ENCODE data around the gene MEGF11.

Gene MEGF11

GRCh38 chr15:65990298-65990981, 263.1 kb downstream of the MEGF11 start:
- no peak overlapping the region for H3K4me3 ChIP-seq (ENCODE audit: low read length)
- no peaks in the 10 kb centered on the region for H3K79me2 ChIP-seq (ENCODE audit: low read length)
- H3K4me2 ChIP-seq (ENCODE audit: low read length), result no peak overlapping the region
- no peaks in the 10 kb centered on the region for H3K9me3 ChIP-seq (ENCODE audit: insufficient read depth, low read length)
- H4K20me1 ChIP-seq (ENCODE audit: insufficient read depth, low read length), result no peaks in the 10 kb centered on the region
- no peak overlapping the region for H3K27ac ChIP-seq (ENCODE audit: low read length)
- no peaks in the 10 kb centered on the region for H3K4me1 ChIP-seq (ENCODE audit: low read length)
- H2AFZ ChIP-seq (ENCODE audit: low read depth, low read length), result no peak overlapping the region
- peaks cover 65% of the 10 kb centered on the region for H3K27me3 ChIP-seq (ENCODE audit: low read depth, low read length)
- TF ChIP-seq, protein P1, sequence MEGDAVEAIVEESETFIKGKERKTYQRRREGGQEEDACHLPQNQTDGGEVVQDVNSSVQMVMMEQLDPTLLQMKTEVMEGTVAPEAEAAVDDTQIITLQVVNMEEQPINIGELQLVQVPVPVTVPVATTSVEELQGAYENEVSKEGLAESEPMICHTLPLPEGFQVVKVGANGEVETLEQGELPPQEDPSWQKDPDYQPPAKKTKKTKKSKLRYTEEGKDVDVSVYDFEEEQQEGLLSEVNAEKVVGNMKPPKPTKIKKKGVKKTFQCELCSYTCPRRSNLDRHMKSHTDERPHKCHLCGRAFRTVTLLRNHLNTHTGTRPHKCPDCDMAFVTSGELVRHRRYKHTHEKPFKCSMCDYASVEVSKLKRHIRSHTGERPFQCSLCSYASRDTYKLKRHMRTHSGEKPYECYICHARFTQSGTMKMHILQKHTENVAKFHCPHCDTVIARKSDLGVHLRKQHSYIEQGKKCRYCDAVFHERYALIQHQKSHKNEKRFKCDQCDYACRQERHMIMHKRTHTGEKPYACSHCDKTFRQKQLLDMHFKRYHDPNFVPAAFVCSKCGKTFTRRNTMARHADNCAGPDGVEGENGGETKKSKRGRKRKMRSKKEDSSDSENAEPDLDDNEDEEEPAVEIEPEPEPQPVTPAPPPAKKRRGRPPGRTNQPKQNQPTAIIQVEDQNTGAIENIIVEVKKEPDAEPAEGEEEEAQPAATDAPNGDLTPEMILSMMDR (IDR thresholded peaks at IDR 0.05; ENCODE audit: low read depth, low read length), result no peak
- no peaks in the 10 kb centered on the region for H3K36me3 ChIP-seq (replicated peaks; ENCODE audit: low read depth, low read length)
- H3K9ac ChIP-seq (ENCODE audit: low read length), result no peak overlapping the region

DNA sequence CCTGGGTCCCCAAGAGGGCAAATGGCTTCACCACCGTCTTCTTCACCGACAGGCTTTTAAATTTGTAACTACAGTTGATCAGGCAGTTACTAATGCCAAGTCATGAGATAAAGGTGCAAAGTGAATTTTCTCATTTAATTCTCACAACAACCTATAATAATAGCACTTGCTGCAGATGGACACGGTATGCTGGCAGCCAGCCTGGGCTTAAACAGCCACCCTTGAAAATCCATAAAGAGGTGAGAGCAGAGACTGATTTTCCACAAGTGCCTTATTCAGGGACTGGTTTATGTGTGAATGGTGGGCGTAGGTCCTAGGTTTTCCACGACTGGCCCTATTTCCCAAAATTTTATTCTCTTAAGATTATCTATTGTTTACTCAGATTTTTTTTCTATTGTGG, 266.4 kb downstream of the MEGF11 start:
- Histone ChIP-seq H3K27ac (ENCODE audit: low read length) (no peak overlapping the region), H3K9ac (ENCODE audit: low read length) (no peak overlapping the region), H3K27me3 (ENCODE audit: low read depth, low read length) (peaks cover 72% of the 10 kb centered on the region), H3K4me2 (ENCODE audit: low read length) (no peak overlapping the region), H3K4me3 (ENCODE audit: low read length) (no peak overlapping the region), H3K4me1 (ENCODE audit: low read length) (0 out of 2 replicates have a peak, but pooled peaks cover 4% of the 10 kb centered on the region), H4K20me1 (ENCODE audit: insufficient read depth, low read length) (no peaks in the 10 kb centered on the region), H3K36me3 (replicated peaks; ENCODE audit: low read depth, low read length) (no peaks in the 10 kb centered on the region), H3K79me2 (ENCODE audit: low read length) (no peaks in the 10 kb centered on the region), H2AFZ (ENCODE audit: low read depth, low read length) (no peak overlapping the region), H3K9me3 (ENCODE audit: insufficient read depth, low read length) (no peaks in the 10 kb centered on the region)
- TF ChIP-seq, protein P1 (IDR thresholded peaks at IDR 0.05; ENCODE audit: low read depth, low read length), result no peak
- TF ChIP-seq EZH2phosphoT487 (IDR thresholded peaks at IDR 0.05; ENCODE audit: low read depth), result no peak

GRCh38 chr15:65986416-65986815, 267.1 kb downstream of the MEGF11 start:
- no peaks in the 10 kb centered on the region for H3K79me2 ChIP-seq (ENCODE audit: low read length)
- no peaks in the 10 kb centered on the region for H4K20me1 ChIP-seq (ENCODE audit: insufficient read depth, low read length)
- TF ChIP-seq, protein P1 (IDR thresholded peaks at IDR 0.05; ENCODE audit: low read depth, low read length), result no peak
- no peak overlapping the region for H3K27ac ChIP-seq (ENCODE audit: low read length)
- H3K4me1 ChIP-seq (ENCODE audit: low read length), result peaks cover 8% of the 10 kb centered on the region
- no peak overlapping the region for H3K4me2 ChIP-seq (ENCODE audit: low read length)
- peaks cover 70% of the 10 kb centered on the region for H3K27me3 ChIP-seq (ENCODE audit: low read depth, low read length)
- no peak overlapping the region for H3K9ac ChIP-seq (ENCODE audit: low read length)
- H3K36me3 ChIP-seq (replicated peaks; ENCODE audit: low read depth, low read length), result no peaks in the 10 kb centered on the region
- H2AFZ ChIP-seq (ENCODE audit: low read depth, low read length), result no peak overlapping the region
- H3K4me3 ChIP-seq (ENCODE audit: low read length), result no peak overlapping the region
- H3K9me3 ChIP-seq (ENCODE audit: insufficient read depth, low read length), result no peaks in the 10 kb centered on the region

GRCh38 chr15:65985387-65985786, 268.2 kb downstream of the MEGF11 start:
- H3K79me2 ChIP-seq (ENCODE audit: low read length), result no peaks in the 10 kb centered on the region
- no peak overlapping the region; the same call in 1 of the 2 replicates for H3K4me2 ChIP-seq (ENCODE audit: low read length)
- no peak overlapping the region for H3K27ac ChIP-seq (ENCODE audit: low read length)
- TF ChIP-seq, protein P1 (IDR thresholded peaks at IDR 0.05; ENCODE audit: low read depth, low read length), result no peak
- TF ChIP-seq EZH2phosphoT487 (IDR thresholded peaks at IDR 0.05; ENCODE audit: low read depth), result no peak
- peaks cover 68% of the 10 kb centered on the region for H3K27me3 ChIP-seq (ENCODE audit: low read depth, low read length)
- no peak overlapping the region for H3K9ac ChIP-seq (ENCODE audit: low read length)
- H3K4me1 ChIP-seq (ENCODE audit: low read length), result peaks cover 8% of the 10 kb centered on the region
- no peaks in the 10 kb centered on the region for H4K20me1 ChIP-seq (ENCODE audit: insufficient read depth, low read length)
- no peaks in the 10 kb centered on the region for H3K36me3 ChIP-seq (replicated peaks; ENCODE audit: low read depth, low read length)
- no peak overlapping the region for H3K4me3 ChIP-seq (ENCODE audit: low read length)
- H3K9me3 ChIP-seq (ENCODE audit: insufficient read depth, low read length), result no peaks in the 10 kb centered on the region
- no peak overlapping the region for H2AFZ ChIP-seq (ENCODE audit: low read depth, low read length)

Data from OCI-LY3 (cell line).